Neural cell (in vitro differentiated cells): ENCODE data around the gene NTRK1. TPM values are rescaled to one million over a fixed set of nuclear protein-coding genes. Genes with fewer than 3 reads are reported as not detected.

Source experiments
- H2AFZ ChIP-seq: fragments of 200-600, 300-800 bp; sonication (generic), shearing (Covaris generic); 2 replicates; pipeline ENCODE4 v1.6.0; 2014; ENCODE audit warnings: low read depth, mild to moderate bottlenecking, antibody characterized with exemption, low read length, moderate library complexity
- H3F3A ChIP-seq: fragments of 200-600 bp; shearing (Covaris generic); 2 replicates; pipeline ENCODE4 v1.6.1; 2016; ENCODE audit warnings: mild to moderate bottlenecking, moderate library complexity, mixed read lengths, antibody characterized with exemption, low read length; ENCODE audit not compliant: insufficient read depth, poor library complexity, severe bottlenecking
- H3K27ac ChIP-seq: fragments of 200-600, 300-800 bp; sonication (generic), shearing (Covaris generic); 2 replicates; pipeline ENCODE4 v1.5.1; 2014; ENCODE audit warnings: mild to moderate bottlenecking, low read length, moderate library complexity
- H3K27me3 ChIP-seq: fragments of 300-800, 200-600 bp; sonication (generic), shearing (Covaris generic); 2 replicates; pipeline ENCODE4 v1.6.0; 2014; ENCODE audit warnings: mild to moderate bottlenecking, low read depth, low read length, moderate library complexity; ENCODE audit not compliant: insufficient read depth
- H3K36me3 ChIP-seq: fragments of 300-800, 200-600 bp; sonication (generic), shearing (Covaris generic); 2 replicates; pipeline ENCODE4 v1.5.1; 2014; ENCODE audit warnings: mild to moderate bottlenecking, antibody characterized with exemption, low read length, moderate library complexity; ENCODE audit not compliant: insufficient read depth
- H3K4me2 ChIP-seq: fragments of 300-800, 200-600 bp; sonication (generic), shearing (Covaris generic); 2 replicates; pipeline ENCODE4 v1.6.0; 2014; ENCODE audit warnings: mild to moderate bottlenecking, low read length
- H3K4me3 ChIP-seq: fragments of 300-800, 200-600 bp; sonication (generic), shearing (Covaris generic); 2 replicates; pipeline ENCODE4 v1.5.1; 2014; ENCODE audit warnings: mild to moderate bottlenecking, low read length, moderate library complexity
- H3K79me2 ChIP-seq: fragments of 200-600 bp; shearing (Covaris generic); replicated peaks from 2 replicates; pipeline ENCODE4 v1.6.0; 2014; ENCODE audit warnings: mild to moderate bottlenecking, low read length, moderate library complexity; ENCODE audit not compliant: insufficient read depth
- H3K9ac ChIP-seq: fragments of 300-800, 200-600 bp; sonication (generic), shearing (Covaris generic); 2 replicates; pipeline ENCODE4 v1.6.1; 2016; ENCODE audit warnings: mild to moderate bottlenecking, low read length, mixed read lengths
- H3K9me2 ChIP-seq: fragments of 200-600 bp; shearing (Covaris generic); 2 replicates; pipeline ENCODE4 v1.6.1; 2016; ENCODE audit warnings: mild to moderate bottlenecking, low read length, mixed read lengths; ENCODE audit not compliant: insufficient read depth
- H3K9me3 ChIP-seq: fragments of 200-600, 300-800 bp; sonication (generic), shearing (Covaris generic); 2 replicates; pipeline ENCODE4 v1.6.1; 2016; ENCODE audit warnings: mild to moderate bottlenecking, mixed run types, low read length, moderate library complexity, mixed read lengths
- H4K20me1 ChIP-seq: fragments of 200-600 bp; shearing (Covaris generic); 2 replicates; pipeline ENCODE4 v1.6.1; 2016; ENCODE audit warnings: mild to moderate bottlenecking, mixed run types; ENCODE audit not compliant: insufficient read depth
- EP300 ChIP-seq: fragments of 450-650 bp; conservative IDR thresholded peaks from 2 replicates; pipeline ENCODE4 v1.6.1; 2014; ENCODE audit warnings: antibody characterized with exemption, mild to moderate bottlenecking, moderate library complexity; ENCODE audit not compliant: poor library complexity, severe bottlenecking
- EZH2 ChIP-seq: fragments of 200-600, 300-800 bp; shearing (Covaris generic), sonication (generic); IDR thresholded peaks from 2 replicates; pipeline ENCODE4 v1.6.1; 2014; ENCODE audit warnings: antibody characterized with exemption, low read length, borderline replicate concordance, mild to moderate bottlenecking; ENCODE audit not compliant: insufficient read depth, poor library complexity, severe bottlenecking
- MXI1 ChIP-seq: fragments of 450-650 bp; conservative IDR thresholded peaks from 2 replicates; pipeline ENCODE4 v1.6.1; 2014; ENCODE audit warnings: antibody characterized with exemption, mild to moderate bottlenecking; ENCODE audit not compliant: poor library complexity, severe bottlenecking
- POLR2AphosphoS5 ChIP-seq: IDR thresholded peaks from 2 replicates; pipeline ENCODE4 v1.6.1; 2012
- RAD21 ChIP-seq: fragments of 450-650 bp; conservative IDR thresholded peaks from 2 replicates; pipeline ENCODE4 v1.6.1; 2014; ENCODE audit warnings: antibody characterized with exemption, mild to moderate bottlenecking, moderate library complexity
- SMC3 ChIP-seq: fragments of 450-650 bp; conservative IDR thresholded peaks from 2 replicates; pipeline ENCODE4 v1.6.1; 2014; ENCODE audit warnings: antibody characterized with exemption, mild to moderate bottlenecking, moderate library complexity; ENCODE audit not compliant: poor library complexity
- TAF1 ChIP-seq: IDR thresholded peaks from 2 replicates; pipeline ENCODE4 v1.6.1; 2012; ENCODE audit warnings: low read depth
- polyA plus RNA-seq: library from polyadenylated mRNA; depleted of rRNA; stranded (reverse); fragments of >200 nt; gene quantifications from 2 replicates; pipeline ENCODE4 v1.2.3, GENCODE V29; 2014
- TF ChIP-seq, protein P1 (sequence below): IDR thresholded peaks from 2 replicates; pipeline ENCODE4 v1.6.1; 2012; ENCODE audit warnings: borderline replicate concordance
- TF ChIP-seq, protein P2 (sequence below): fragments of 450-650 bp; IDR thresholded peaks from 2 replicates; pipeline ENCODE4 v1.5.1; 2014; ENCODE audit warnings: antibody characterized with exemption, mild to moderate bottlenecking, moderate library complexity; ENCODE audit not compliant: poor library complexity, severe bottlenecking

The NTRK1 gene
- polyA plus RNA-seq, 1 donor from 2014 or later: 4.9 TPM

DNA sequence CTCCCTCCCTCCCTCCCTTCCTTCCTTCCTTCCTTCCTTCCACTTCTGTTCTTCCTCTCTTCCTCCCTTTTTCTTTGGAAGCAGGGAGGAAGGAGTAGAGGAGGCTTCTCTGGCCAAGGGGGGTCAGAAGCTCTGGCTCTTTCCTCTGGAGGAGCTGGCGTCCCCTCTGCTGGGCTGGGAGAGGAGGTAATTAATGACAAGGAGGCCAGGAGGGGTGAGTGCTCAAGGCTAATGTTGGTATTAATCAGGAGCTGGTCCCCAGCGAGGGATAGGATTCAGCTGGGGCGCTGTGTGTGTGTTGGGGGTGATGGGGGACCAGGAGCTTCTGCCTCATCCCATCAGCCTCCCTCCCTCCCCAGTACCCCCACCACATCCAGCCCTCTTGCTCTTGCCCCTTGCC, 26.7 kb downstream of the NTRK1 start:
- Histone ChIP-seq H2AFZ (no peak overlapping the region), H3K36me3 (no peaks in the 10 kb centered on the region), H3K4me3 (peak overlapping the region; percentile 18), H4K20me1 (no peaks in the 10 kb centered on the region), H3F3A (no peaks in the 10 kb centered on the region), H3K4me2 (no peak overlapping the region), H3K27ac (peak overlapping the region; percentile 39), H3K9ac (no peak overlapping the region), H3K27me3 (peaks cover 14% of the 10 kb centered on the region), H3K9me3 (no peaks in the 10 kb centered on the region), H3K79me2 (no peaks in the 10 kb centered on the region), H3K9me2 (no peaks in the 10 kb centered on the region)
- no peak for TF ChIP-seq RAD21
- TF ChIP-seq, protein P1, sequence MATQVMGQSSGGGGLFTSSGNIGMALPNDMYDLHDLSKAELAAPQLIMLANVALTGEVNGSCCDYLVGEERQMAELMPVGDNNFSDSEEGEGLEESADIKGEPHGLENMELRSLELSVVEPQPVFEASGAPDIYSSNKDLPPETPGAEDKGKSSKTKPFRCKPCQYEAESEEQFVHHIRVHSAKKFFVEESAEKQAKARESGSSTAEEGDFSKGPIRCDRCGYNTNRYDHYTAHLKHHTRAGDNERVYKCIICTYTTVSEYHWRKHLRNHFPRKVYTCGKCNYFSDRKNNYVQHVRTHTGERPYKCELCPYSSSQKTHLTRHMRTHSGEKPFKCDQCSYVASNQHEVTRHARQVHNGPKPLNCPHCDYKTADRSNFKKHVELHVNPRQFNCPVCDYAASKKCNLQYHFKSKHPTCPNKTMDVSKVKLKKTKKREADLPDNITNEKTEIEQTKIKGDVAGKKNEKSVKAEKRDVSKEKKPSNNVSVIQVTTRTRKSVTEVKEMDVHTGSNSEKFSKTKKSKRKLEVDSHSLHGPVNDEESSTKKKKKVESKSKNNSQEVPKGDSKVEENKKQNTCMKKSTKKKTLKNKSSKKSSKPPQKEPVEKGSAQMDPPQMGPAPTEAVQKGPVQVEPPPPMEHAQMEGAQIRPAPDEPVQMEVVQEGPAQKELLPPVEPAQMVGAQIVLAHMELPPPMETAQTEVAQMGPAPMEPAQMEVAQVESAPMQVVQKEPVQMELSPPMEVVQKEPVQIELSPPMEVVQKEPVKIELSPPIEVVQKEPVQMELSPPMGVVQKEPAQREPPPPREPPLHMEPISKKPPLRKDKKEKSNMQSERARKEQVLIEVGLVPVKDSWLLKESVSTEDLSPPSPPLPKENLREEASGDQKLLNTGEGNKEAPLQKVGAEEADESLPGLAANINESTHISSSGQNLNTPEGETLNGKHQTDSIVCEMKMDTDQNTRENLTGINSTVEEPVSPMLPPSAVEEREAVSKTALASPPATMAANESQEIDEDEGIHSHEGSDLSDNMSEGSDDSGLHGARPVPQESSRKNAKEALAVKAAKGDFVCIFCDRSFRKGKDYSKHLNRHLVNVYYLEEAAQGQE: no peak
- no peak for TF ChIP-seq MXI1
- TF ChIP-seq SMC3: no peak
- TF ChIP-seq, protein P2, sequence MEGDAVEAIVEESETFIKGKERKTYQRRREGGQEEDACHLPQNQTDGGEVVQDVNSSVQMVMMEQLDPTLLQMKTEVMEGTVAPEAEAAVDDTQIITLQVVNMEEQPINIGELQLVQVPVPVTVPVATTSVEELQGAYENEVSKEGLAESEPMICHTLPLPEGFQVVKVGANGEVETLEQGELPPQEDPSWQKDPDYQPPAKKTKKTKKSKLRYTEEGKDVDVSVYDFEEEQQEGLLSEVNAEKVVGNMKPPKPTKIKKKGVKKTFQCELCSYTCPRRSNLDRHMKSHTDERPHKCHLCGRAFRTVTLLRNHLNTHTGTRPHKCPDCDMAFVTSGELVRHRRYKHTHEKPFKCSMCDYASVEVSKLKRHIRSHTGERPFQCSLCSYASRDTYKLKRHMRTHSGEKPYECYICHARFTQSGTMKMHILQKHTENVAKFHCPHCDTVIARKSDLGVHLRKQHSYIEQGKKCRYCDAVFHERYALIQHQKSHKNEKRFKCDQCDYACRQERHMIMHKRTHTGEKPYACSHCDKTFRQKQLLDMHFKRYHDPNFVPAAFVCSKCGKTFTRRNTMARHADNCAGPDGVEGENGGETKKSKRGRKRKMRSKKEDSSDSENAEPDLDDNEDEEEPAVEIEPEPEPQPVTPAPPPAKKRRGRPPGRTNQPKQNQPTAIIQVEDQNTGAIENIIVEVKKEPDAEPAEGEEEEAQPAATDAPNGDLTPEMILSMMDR: no peak
- TF ChIP-seq POLR2AphosphoS5: no peak
- no peak for TF ChIP-seq EZH2
- TF ChIP-seq TAF1: no peak
- TF ChIP-seq EP300: no peak

DNA sequence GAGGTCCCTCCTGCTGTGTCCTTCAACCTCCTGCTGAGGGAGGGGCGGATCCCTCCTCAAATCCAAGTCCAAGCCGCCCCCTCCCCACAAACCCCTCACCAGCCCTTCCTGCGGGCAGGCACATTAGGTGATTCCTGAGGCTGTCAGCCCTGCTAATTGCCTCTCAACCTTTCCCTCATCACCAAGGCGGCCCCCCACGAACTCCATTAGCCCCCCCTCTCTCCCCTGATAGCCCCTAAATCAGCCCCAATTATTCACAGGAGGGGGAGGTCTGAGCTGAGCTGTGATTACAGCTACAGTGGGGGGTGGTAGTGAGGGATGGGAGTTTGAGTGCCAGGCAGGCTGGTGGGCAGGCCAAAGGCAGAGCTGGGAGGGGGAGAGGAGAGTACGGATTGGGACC, 27.1 kb downstream of the NTRK1 start:
- peak; percentile 44 for TF ChIP-seq POLR2AphosphoS5
- TF ChIP-seq, protein P1: peak; percentile 39
- TF ChIP-seq, protein P2: no peak
- peak overlapping the region; percentile 39 for H3K27ac ChIP-seq

More for the DNA sequence above, 27.1 kb downstream of the NTRK1 start:
- H3K4me2 ChIP-seq: no peak overlapping the region
- no peaks in the 10 kb centered on the region for H3K9me3 ChIP-seq
- no peaks in the 10 kb centered on the region for H3K79me2 ChIP-seq
- peak overlapping the region; percentile 18 for H3K4me3 ChIP-seq
- no peaks in the 10 kb centered on the region for H3K9me2 ChIP-seq
- peak overlapping the region; percentile 16 for H3K9ac ChIP-seq
- H4K20me1 ChIP-seq: no peaks in the 10 kb centered on the region
- H3K36me3 ChIP-seq: no peaks in the 10 kb centered on the region
- H3F3A ChIP-seq: no peaks in the 10 kb centered on the region
- no peak overlapping the region for H2AFZ ChIP-seq
- peaks cover 18% of the 10 kb centered on the region for H3K27me3 ChIP-seq
